Sigmoid colon (tissue), 7 donors: ENCODE results near the gene TBC1D21. TPM values are rescaled to one million over a fixed set of nuclear protein-coding genes. Genes with fewer than 3 reads are reported as not detected.

Experiments
- DNase-seq: peaks from one replicate; pipeline ENCODE4 v3.0.0-alpha.2; 2019
- H3K27ac ChIP-seq, 4 donors: fragments of 200-600 bp; sonication (generic); one replicate each; pipeline ENCODE4 v1.5.1; 2016 to 2019; ENCODE audit warnings: mild to moderate bottlenecking in 1 of 4
- H3K27me3 ChIP-seq, 3 donors: fragments of 200-600 bp; sonication (generic); one replicate each; pipeline ENCODE4 v1.5.1; 2019; ENCODE audit warnings: mild to moderate bottlenecking in 1 of 3
- H3K36me3 ChIP-seq, 4 donors: fragments of 200-600 bp; sonication (generic); one replicate each; pipeline ENCODE4 v1.5.1; 2016 to 2019
- H3K4me1 ChIP-seq, 4 donors: fragments of 200-600 bp; sonication (generic); one replicate each; pipeline ENCODE4 v1.5.1; 2017 to 2019
- H3K4me3 ChIP-seq, 4 donors: fragments of 200-600 bp; sonication (generic); one replicate each; pipeline ENCODE4 v1.5.1; 2017 to 2019; ENCODE audit warnings: mild to moderate bottlenecking in 2 of 4, moderate library complexity in 1 of 4
- H3K9me3 ChIP-seq, 4 donors: fragments of 200-600 bp in 3 of 4; sonication (generic) in 3 of 4; one replicate each; pipeline versions ENCODE4 v1.5.1 to v1.6.1; 2013 to 2019
- EP300 ChIP-seq, 4 donors: sonication (generic); formaldehyde crosslinking; IDR thresholded peaks; one replicate each; pipeline ENCODE4 v1.6.1; 2017; ENCODE audit warnings: antibody characterized with exemption in 4 of 4
- POLR2A ChIP-seq, 2 donors: fragments of 450-650 bp; IDR thresholded peaks; one replicate each; pipeline ENCODE4 v1.6.1; 2016; ENCODE audit warnings: antibody characterized with exemption in 2 of 2, mild to moderate bottlenecking in 2 of 2, moderate library complexity in 2 of 2
- POLR2AphosphoS5 ChIP-seq, 4 donors: sonication (generic); formaldehyde crosslinking; IDR thresholded peaks; one replicate each; pipeline ENCODE4 v1.6.1; 2017; ENCODE audit warnings: antibody characterized with exemption in 4 of 4
- WGBS, 2 donors: extraction: QIAGEN DNeasy Blood & Tissue Kit; methylation state at CpG; one replicate each; pipeline ENCODE4 v1.1.7; 2013; 5-methylcytosine and 5-hydroxymethylcytosine counted together
- intact Hi-C: fragments of 100-400 bp; cut with DNase I; formaldehyde crosslinking; loops from one replicate; pipeline ENCODE4 v1.15.1; 2023
- polyA plus RNA-seq, 3 donors: library from polyadenylated mRNA; stranded (reverse); fragments of 200-250 nt; gene quantifications; one replicate each; pipeline ENCODE4 v1.2.3, GENCODE V29; 2013
- total RNA-seq, 4 donors: library from RNA; depleted of rRNA; stranded (reverse); fragments of >200 nt; gene quantifications; one replicate each; pipeline ENCODE4 v1.1.0, GENCODE V29; 2016
- TF ChIP-seq, protein P1 (sequence below), 4 experiments: fragments of 450-650 bp in 3 of 4; fragments of 200-600 bp in 1 of 4; IDR thresholded peaks; one replicate each; pipeline ENCODE4 v1.5.1; 2016 to 2019; ENCODE audit warnings: antibody characterized with exemption in 4 of 4, mild to moderate bottlenecking in 3 of 4, moderate library complexity in 2 of 4
- donor health status: healthy with polysubstance abuse.
- donor health status: Bipolar disorder and iron deficiency.
- donor health status: healthy.

The TBC1D21 gene
- total and polyA plus RNA-seq, 7 donors = not detected

DNA sequence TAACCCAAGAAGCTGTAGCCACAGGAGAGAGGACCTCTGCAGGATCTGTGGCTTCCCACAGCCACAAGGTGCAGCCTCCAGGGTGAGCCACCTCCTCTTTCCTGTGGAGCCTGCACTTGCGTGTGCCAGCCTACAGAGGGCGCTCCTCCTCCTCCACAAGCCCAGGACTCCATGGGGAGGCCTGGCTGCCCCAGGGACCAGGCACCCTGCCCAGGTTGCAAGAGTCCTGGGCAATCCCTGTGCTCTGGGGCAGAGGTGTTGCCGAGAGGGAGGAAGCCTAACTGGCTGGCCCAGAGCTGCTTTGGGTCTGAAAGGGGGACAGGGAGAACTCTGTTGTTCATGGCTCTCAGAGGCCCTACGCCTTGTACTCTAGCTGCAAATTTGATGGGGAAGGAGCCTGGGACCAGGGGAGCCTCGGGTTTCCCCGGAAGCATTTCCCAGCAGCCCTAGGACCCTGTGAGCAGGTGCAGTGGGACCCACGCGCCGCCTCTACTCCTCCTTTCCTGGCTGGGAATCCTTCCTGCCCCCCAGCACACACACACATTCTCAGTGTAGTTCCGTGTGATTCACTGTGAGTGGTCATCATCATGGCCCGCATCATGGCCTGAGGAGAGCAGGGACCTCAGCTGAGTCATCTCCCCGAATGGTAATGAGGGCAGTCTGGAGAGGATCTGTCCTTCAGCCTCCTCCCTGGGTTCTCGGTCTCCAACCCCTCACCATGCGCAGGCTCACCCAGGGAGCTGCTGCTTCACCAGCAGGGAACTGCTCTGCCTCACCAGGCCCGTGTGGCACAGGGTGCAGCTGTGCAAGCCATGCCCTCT, 24.3 kb downstream of the TBC1D21 start:
- intact Hi-C loops = no loop called here
- WGBS, 2 donors = 73 to 78% methylated on average over 15 of the region's 15 CpGs
- no peak for DNase-seq
- no peaks in the 10 kb centered on the region for H3K36me3 ChIP-seq
- no peak overlapping the region for H3K27ac ChIP-seq
- no peaks in the 10 kb centered on the region for H3K4me1 ChIP-seq
- H3K27me3 ChIP-seq = peaks cover 0 to 7% (median 4%) of the 10 kb centered on the region in 3 donors
- no peak for TF ChIP-seq POLR2A (IDR thresholded peaks at IDR 0.05)
- TF ChIP-seq, protein P1, sequence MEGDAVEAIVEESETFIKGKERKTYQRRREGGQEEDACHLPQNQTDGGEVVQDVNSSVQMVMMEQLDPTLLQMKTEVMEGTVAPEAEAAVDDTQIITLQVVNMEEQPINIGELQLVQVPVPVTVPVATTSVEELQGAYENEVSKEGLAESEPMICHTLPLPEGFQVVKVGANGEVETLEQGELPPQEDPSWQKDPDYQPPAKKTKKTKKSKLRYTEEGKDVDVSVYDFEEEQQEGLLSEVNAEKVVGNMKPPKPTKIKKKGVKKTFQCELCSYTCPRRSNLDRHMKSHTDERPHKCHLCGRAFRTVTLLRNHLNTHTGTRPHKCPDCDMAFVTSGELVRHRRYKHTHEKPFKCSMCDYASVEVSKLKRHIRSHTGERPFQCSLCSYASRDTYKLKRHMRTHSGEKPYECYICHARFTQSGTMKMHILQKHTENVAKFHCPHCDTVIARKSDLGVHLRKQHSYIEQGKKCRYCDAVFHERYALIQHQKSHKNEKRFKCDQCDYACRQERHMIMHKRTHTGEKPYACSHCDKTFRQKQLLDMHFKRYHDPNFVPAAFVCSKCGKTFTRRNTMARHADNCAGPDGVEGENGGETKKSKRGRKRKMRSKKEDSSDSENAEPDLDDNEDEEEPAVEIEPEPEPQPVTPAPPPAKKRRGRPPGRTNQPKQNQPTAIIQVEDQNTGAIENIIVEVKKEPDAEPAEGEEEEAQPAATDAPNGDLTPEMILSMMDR (IDR thresholded peaks at IDR 0.05) = peak; percentile 18 to 67 (median 41)
- no peak overlapping the region for H3K4me3 ChIP-seq
- no peaks in the 10 kb centered on the region for H3K9me3 ChIP-seq

DNA sequence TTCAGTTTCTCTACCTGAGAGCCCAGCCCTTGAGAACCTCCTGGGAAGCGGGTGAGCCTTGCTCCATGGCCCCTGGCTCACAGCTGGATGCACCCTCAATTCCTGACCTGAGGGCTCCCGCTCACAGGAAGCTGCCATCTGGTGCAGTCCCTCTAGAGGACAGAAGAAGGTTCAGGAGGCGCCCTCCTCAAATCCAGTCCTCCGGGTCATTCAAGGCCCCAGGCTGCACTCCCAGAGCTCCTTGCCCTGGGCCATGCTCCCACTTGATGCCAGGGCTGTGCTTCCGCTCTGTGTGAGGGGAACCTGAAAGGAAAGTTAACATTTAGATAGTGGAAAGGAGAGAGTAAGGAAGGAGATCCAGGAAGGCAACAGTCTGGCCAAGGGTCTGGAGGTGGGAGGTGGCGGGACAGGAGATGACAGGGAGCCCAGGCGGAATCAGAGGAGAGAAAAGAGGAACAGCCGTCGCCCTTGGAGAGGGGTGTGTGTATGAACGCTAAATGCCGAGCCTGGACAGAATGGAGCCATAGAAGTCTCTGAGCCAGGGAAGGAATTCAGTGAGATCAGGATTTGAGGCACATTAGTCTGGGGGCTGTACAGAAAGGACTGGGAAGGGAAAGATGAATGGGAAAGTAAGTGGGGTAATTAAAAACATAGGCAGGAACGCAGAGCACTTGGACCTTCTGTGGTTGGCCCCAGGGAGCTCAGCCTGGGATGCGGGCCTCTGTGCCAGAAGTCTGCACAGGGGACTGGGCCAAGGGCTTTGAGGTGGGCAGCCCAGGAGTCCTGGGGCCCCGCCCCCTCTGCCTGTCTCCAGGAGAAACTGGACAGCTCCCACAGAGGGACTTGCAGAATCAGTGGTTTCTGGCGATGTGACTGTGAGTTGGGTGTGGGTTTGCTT, 26.1 kb downstream of the TBC1D21 start:
- no peaks in the 10 kb centered on the region for H3K4me1 ChIP-seq
- no peak overlapping the region for H3K27ac ChIP-seq
- no peak overlapping the region for H3K4me3 ChIP-seq
- 71 to 81% methylated on average over 15 of the region's 15 CpGs for WGBS, 2 donors
- TF ChIP-seq POLR2A (IDR thresholded peaks at IDR 0.05) (no peak), EP300 (IDR thresholded peaks at IDR 0.05) (no peak), POLR2AphosphoS5 (IDR thresholded peaks at IDR 0.05) (no peak)
- TF ChIP-seq, protein P1 (IDR thresholded peaks at IDR 0.05) = no peak
- H3K27me3 ChIP-seq = peaks cover 0 to 6% (median 4%) of the 10 kb centered on the region in 3 donors
- no peak for DNase-seq
- H3K36me3 ChIP-seq = no peaks in the 10 kb centered on the region
- intact Hi-C loops = loop anchor here (10.0 kb wide), 2 partner anchors 145 to 195 kb away; partner anchors contain the start of gene INSYN1
- no peaks in the 10 kb centered on the region for H3K9me3 ChIP-seq

DNA sequence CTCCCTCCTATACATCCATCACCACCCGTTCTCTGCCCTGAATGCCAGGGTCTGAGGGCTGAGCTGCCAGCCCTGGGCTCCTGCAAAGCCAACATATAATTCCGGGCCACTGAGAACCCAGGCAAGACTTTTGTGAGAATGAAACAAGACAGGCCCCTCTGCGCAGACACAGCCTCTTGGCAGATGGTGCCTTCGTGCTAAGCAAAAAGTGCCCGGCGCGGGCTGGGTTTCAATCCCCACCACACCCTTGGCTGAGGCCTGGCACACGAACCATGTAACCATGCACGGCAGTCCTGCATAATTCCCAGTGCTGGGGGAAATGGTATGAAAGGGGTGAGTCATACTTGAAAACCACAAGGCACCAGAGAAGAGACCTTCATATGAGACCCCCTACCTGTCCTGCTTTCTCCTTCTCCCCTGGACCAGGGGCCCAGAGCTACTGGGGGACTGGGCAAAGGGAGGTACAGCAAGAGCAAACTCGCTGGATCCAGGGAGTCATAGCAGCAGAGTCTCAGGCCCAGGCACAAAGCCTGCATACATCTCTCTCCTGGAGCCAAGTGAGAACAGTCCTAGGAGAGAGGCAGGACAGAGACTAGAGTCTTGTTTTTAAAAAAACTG, 26.8 kb downstream of the TBC1D21 start:
- intact Hi-C loops = loop anchor here (10.0 kb wide), 2 partner anchors 145 to 195 kb away; partner anchors contain the start of gene INSYN1
- Histone ChIP-seq H3K27me3 (no peaks in the 10 kb centered on the region), H3K9me3 (no peaks in the 10 kb centered on the region), H3K27ac (no peak overlapping the region), H3K36me3 (no peaks in the 10 kb centered on the region), H3K4me1 (no peaks in the 10 kb centered on the region), H3K4me3 (no peak overlapping the region)
- no peak for DNase-seq
- TF ChIP-seq POLR2A (IDR thresholded peaks at IDR 0.05) (no peak), EP300 (IDR thresholded peaks at IDR 0.05) (no peak), POLR2AphosphoS5 (IDR thresholded peaks at IDR 0.05) (no peak)
- TF ChIP-seq, protein P1 (IDR thresholded peaks at IDR 0.05) = no peak
- WGBS, 2 donors = 74 to 82% methylated on average over 10 of the region's 10 CpGs

DNA sequence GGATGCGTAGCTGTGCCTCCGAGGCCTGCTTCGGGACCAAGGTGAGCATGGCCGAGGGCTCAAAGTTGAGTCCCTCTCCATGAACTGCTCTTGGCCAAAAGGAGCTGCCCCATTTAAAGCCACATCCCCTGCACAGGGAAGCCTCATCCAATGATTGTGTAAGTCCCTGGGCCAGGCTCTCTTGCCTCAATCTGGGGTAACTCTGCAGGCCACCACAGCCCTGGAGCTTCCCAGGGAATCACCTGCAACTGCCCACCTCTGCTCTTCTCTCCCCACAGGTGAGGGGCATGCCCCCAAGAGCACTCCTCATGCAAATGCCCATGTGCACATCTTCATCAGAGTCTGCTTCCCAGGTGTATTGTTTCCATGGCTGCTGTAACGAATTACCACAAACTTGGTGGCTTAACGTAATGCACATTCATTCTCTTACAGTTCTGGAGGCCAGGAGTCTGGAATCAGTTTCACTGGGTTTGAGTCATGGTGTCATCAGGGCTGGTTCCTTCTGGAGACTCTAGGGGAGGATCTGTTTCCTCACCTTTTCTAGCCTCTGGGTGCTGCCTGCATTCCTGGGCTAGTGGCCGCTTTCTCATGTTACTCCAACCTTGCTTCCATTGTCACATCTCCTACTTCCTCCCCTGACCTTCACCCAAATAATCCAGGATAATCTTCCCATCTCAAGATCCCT, 27.9 kb downstream of the TBC1D21 start:
- H3K4me1 ChIP-seq = no peaks in the 10 kb centered on the region
- no peaks in the 10 kb centered on the region for H3K9me3 ChIP-seq
- DNase-seq = no peak
- intact Hi-C loops = loop anchor here (10.0 kb wide), 2 partner anchors 146 to 196 kb away; partner anchors contain the start of gene INSYN1
- H3K27ac ChIP-seq = no peak overlapping the region
- TF ChIP-seq, protein P1 (IDR thresholded peaks at IDR 0.05) = no peak
- TF ChIP-seq POLR2A (IDR thresholded peaks at IDR 0.05) (no peak), POLR2AphosphoS5 (IDR thresholded peaks at IDR 0.05) (no peak), EP300 (IDR thresholded peaks at IDR 0.05) (no peak)
- no peak overlapping the region for H3K4me3 ChIP-seq
- no peaks in the 10 kb centered on the region for H3K27me3 ChIP-seq
- no peaks in the 10 kb centered on the region for H3K36me3 ChIP-seq
- 91 to 92% methylated on average over 7 of the region's 7 CpGs for WGBS, 2 donors
